Hepatic stellate cell (primary cell): ENCODE measurements around the gene TBC1D13.
"Not testable (repeated sequence)": the region's sequence is repeated elsewhere in the genome, so short reads cannot be mapped to it uniquely, and the experiment has no call there.

Experiments used
- DNase-seq: peaks from one replicate; pipeline ENCODE4 v3.0.0; 2011; ENCODE audit warnings: low spot score

Gene TBC1D13

DNA sequence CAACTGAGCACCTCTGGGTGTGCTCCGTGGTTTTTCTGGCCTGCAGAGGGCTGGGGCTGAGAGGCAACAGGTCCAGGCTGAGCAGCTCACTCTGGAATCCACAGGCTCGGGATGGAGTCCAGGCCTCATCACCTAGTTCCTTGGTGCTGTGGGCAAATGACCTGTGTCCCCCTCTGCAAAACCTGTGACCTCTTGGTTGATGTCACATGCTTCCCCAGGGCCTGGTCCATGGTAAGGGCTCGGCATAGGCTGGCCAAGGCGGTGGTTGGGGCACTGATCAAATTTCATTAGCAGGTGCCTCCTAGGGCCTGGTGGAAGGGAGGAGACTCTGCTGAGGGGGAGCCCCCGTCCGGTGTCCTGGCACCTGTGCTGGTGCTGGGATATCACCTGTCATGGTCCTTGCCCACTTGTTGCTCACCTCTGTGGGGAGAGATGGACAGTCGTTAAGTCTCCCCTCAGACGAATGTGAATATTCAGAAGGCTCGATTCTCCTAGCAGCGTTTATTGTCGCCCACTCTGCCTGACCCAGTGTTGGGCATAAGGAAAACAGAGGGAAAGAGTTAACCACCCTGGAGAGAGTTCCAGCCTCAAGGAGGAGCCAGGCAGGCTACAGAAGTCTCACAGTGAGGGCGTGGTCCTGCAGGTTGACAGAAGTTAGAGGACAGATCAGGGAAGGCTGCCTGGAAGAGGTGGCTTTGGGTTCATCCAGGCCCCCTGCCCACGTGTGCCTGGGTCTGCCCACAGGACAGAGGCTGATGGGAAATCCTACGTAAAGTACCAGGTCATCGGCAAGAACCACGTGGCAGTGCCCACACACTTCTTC lies 34.7 kb downstream of the TBC1D13 start:
- no peak for DNase-seq

DNA sequence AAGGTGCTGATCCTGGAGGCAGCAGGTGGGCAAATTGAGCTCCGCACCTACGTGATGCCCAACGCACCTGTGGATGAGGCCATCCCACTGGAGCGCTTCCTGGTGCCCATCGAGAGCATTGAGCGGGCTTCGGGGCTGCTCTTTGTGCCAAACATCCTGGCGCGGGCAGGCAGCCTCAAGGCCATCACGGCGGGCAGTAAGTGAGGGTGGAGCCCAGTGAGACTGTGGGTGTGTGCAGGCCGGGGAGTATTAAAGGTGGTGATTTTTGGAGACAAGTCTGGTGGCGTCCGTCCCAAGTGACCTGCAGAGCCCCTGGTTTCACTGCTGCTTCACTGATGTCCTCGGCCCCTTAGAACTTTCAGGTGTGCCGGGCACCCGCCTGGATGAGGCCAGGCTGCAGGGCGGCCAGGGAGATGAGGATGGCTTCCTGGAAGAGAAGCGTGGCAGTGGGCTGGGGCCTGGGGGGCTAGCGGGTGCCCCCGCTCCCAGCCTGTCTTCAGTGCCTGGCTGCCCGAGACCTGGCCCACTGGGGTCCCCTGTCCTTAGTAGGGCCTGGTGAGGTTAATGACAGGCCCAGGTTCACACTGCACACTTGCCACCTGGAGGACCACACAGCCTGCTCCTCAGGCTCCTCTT lies 35.5 kb downstream of the TBC1D13 start:
- no peak for DNase-seq

DNA sequence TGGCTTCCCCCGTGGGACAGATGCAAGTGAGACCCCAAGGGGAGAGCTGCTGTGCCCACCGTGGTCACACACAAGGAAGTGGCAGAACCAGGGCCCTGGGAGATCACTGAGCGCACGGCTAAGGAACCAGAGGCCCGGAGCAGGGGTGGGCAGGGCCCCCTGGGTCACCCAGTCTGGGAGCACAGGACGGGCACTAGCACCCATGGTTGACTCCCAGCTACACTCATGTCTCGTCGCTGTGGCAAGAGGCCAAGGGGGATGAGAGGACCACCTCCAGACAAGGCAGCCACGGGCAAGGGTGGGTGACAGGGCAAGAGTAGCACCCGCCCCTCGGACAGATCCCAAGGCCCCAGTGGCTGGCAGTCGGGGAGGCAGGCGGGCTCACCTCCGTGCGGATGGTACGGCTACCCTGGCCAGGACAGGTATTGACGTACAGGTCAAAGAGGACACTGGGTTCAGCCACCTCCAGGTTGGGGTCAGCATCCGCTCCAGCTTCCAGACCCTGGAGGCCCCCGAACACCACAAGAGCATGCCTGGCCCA lies 36.4 kb downstream of the TBC1D13 start:
- DNase-seq: no peak

DNA sequence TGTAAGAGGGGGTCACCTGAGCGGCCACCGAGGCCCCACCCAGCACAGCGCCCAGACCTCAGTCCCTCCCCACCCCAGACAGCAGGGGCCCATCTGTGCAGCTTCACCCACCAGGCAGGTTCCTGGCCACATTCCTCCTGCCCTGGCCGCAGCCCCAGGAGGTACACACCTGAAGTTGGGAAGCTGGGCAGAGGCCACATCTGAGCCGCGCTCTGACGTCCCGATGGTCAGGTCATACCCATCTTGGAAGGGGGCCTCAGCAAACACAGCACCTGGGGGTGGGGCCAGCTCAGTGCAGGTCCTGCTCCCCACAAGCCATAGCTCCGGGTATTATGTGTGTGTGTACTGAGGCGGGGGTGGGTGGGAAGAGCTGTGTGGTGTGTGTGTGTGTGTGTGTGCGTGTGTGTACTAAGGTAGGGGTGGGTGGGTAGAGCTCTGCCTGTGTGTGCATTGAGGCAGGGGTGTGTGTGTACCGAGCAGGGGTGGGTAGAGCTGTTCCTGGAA lies 36.9 kb downstream of the TBC1D13 start:
- DNase-seq: no peak

DNA sequence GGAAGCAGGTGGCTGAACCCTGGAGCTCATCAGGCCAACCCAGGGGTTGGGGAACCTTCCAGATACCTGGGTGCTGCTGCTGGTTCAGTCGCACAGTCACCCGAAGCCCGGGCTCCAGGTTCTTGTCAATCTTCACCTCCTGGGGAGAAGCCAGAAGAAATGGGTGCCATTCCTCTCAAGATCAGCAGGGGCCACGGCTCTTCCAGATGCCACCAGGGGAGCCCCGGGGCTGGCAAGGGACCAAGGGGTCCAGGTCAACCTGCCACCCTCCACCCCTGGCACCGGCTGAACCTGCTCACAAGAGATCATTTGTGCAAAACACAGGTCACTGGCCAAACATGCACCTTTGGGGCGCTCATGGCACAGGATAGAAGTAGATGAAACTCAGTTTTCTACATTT lies 37.9 kb downstream of the TBC1D13 start:
- DNase-seq: no peak

DNA sequence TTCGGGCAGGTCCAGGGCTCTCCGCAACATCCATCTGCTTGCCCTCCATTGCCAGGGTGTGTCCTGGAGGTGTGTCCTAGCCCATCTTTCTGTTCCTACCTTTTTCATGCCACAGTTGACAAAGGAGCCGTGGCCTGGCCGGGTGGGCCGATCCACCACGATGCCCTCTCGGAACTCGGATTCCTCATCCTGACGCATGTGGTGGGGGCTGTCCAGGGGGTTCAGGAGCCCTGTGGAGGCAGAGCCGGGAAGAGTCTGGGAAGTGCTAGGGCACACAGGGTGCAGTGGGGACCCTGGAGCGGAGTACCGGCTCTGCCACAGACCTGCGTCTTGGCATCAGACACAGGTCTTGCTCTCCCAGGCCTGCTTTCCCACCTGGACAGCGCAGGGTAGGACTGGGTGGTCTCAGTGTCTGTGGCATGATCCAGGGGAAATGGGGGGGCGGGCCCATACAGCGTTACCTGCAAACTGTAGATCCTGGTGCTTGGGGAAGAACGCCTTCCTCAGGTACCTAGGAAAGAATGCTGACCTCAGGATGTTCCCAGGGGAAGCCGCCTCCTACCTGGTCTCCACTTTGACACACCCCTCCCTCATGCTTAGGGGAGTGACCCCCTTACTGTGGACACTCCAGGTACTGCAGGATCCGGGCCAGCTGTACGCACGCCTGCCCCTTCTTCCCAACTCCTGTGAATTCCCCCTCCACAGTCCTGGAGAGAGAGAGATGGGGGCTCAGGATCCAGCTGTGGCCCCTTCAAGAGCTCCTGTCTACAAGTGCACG lies 39.1 kb downstream of the TBC1D13 start:
- no peak for DNase-seq

DNA sequence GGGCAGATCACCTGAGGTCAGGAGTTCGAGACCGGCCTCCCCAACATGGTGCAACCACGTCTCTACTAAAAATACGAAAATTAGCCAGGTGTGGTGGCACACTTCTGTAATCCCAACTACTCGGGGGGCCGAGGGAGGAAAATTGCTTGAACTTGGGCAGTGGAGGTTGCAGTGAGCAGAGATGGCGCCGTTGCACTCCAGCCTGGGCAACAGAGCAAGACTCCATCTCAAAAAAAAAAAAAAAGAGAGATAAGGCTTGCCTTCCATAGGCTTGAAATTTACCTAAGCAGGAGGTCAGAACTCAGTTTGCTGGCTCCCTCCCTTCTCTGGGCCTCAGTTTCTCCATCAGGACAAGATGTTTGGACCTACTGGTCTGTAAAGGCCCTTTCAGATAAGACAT lies 41.2 kb downstream of the TBC1D13 start:
- no peak for DNase-seq

DNA sequence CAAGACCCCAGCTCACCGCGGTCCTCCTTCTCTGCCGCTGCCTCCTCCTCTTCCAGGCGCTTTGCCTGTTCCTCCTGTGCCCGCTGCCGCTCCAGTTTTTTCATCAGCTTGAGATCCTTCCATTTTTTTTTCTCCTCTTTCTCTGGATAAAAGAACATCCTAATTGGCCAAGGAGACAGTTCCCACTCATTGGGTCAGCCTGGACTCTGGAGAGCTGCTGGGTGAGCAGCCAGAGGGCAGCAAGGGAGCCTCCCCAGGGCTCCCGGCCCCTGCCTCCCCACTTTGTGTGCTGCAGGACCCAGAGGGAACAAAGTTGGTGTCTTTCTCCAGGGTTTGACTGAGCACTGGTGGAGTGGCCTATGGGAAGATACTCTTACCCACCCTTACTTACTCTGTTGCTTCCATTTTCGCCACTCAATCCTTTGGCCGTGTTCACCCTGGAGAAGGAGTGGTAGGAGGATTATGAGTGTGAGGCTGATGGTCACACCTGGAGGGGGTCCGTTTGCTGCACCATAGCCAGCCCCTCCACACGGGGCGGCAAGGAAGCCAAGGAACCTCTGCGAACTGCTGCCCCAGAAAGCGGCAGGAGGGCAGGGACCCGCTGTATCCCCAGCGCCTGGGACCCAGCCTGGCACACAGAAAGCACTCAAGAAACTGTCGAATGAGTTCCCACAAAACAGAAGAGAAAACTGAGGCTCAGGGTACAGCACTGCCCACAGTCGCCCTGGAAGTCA lies 41.8 kb downstream of the TBC1D13 start:
- DNase-seq: no peak

DNA sequence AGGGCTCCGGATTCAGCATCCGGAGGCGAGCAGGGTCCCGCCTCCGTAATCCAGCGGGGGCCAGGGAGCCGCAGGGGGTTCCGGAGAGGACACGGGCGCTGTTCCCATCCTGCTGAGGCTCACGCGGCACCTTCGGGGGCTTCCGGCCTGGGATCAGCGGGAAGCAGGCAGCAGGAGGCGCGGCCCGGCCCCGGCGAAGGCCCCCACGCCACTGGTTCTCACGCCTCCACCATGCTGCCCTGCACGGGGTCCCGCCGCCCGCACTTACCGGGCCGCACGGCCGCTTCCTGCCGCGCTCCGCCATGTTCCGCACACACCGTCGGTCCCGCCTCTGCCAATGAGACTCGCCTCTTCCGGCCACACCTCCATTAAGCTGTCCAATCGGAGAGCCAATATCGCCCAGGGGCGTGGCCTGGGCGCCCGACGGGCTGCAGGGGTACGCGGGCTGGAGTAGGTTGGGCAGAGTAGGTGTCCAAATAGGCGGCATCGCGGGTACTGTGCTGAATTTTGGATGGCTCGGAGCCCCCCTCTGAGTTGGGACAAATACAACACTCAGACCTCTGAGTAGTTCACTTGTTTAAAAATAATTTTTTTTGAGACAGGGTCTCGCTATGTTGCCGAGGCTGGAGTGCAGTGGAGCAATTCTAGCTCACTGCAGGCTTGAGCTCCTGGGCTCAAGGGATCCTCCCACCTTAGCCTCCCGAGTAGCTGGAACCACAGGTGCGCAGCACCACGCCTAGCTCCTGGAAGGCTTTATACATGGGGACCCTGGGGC lies 42.6 kb downstream of the TBC1D13 start, which contains the start of gene SPOUT1:
TSS of gene SPOUT1 (minus strand) at position 318 of the 775 bp plus-strand sequence. CDS start at position 304, 14 bp downstream.
- DNase-seq: peak; percentile 99

DNA sequence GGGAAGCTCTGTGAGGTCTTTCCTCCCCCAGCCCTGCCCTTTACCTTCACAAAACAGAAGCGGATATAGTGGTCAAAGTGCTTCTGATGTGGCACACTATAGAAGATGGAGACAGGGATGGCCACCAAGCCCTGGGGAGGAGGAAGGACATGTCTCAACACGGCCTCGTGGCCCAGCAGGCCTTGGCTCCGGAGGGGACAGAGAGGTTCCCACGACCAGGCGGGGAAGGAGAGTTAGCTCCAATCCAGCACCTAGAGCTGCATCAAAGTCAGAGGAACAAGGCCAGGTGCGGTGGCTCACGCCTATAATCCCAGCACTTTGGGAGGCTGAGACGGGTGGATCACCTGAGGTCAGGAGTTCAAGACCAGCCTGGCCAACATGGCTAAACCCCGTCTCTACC lies 46.6 kb downstream of the TBC1D13 start:
- DNase-seq: no peak

DNA sequence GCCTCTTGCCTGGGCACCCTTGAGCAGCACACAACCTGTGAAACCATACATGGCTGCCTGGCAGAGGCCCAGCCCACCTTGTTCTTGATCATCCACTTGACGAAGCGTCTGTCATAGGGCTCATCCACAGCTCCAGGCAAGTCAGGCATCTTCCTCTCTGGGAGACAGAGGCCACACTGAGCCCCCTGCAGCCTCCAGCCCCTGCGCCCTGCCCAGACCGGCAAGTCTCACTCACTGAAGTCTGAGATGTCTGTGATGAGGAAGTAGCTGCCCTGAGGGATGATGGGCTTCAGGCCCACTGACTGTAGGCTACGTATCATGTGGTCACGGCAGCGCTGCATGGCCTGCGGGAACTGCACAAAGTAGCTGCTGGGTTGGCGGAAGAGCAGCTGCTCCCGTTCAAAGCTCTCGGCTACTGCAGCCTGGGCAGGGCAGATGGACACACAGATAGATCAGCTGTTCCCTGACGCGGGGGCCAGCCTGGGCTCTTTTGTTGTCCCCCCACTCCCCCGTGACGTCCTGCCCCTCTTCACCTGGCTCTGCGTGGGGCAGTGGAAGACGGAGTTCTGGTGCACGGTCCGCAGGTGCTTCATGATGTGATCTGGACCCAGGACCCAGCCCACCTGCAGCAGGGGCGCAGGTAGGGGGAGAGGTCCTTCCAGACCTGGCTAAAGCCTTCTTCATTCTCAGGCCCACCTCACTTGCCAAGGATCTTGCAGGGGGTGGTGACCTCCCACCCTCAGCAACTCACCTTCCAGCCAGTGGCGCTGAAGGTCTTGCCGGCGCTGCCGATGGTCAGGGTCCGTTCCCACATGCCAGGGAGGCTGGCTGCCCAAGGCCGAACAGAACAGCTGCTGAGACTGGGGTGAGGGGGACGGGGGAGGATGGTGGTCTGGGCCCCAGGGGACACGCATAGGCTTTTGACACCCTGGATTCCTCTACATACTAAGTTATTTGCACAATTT lies 48.5 kb downstream of the TBC1D13 start:
- DNase-seq: no peak

DNA sequence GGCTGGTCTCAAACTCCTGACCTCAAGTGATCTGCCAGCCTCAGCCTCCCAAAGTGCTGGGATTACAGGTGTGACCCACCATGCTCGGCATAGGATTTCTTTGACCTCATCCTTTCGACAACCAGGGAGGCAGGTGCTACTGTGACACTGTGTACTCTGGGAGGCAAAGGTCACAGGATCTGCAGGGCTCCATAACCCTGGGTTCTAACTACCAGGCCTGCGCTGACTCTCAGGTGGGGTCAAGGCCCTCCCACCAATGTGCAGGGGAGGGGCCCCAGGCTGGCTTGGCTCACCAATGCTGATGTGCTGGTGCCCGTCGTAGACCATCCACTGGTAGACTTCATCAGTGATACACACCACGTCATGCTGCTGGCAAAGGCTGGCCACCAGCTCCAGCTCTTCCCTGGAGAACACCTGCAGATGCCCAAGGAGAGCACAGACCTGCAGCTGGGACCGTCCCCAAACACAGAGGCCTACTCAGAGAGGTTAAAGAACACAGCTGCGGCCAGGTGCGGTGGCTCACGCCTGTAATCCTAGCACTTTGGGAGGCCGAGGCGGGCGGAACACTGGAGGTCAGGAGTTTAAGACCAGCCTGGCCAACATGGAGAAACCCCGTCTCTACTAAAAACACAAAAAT lies 49.6 kb downstream of the TBC1D13 start:
- DNase-seq: no peak

DNA sequence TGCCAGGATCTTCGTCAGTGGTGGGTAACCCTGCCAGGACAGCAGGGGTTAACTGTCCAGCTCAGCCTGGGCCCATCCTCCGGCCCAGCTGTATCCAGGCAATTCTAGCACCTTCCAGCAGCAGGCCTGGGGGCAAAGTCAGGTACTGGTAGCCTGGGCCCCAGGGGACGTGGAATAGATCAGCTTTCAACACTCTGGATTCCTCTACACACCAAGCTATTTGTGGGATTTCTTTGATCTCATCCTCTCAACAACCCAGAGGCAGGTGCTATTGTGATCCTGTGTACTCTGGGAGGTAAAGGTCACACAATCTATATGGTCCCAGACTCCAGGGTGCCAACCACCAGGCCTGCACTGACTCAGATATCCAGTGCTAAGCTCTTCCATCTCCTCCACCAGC lies 51.3 kb downstream of the TBC1D13 start:
- no peak for DNase-seq

DNA sequence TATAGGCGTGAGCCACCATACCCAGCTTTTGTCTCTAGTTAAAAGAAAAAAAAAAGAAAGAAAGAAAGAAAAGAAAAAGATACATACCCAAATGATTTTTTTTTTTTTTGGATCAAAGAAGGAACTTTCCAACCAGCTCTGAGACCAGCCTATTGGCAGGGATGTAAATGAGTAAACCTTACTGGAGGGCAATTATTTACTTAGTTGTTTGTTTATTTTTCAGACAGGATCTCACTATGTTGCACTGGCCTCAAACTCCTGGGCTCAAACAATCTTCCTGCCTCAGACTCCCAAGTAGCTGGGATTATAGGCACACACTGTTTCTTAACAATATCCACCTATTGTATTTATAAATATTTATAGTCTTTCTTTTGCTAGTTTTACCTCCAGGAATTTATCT lies 53.5 kb downstream of the TBC1D13 start:
- DNase-seq: no peak

DNA sequence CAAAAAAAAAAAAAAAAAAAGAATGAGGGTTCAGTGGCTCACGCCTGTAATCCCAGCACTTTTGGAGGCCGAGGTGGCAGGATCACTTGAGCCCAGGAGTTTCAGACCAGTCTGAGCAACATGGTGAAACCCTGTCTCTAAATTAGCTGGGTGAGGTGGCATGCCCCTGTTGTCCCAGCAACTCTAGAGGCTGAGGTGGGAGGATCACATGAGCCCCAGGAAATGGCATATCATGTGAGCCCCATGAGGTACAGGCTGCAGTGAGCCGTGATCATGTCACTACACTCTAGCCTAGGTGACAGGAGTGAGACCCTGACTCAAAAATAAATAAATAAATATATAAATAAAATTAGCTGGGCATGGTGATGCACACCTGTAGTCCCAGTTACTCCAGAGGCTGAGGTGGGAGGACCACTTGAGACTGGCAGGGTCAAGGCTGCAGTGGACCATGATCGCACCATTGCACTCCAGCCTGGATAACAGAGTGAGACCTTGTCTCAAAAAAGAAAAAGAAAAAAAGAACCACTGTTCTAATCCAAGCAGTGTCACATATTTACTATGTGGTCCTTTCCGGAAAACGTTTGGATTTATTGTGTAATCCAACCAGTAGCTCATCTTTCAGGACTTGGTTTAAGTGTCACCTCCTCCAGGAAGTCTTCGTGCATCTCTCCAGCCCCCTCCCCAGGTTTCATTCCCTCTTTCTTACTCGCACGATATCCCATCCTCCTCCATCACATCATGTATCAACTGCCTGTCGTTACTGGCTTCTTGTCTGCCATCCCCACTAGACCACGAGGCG lies 54.8 kb downstream of the TBC1D13 start:
- no peak for DNase-seq

DNA sequence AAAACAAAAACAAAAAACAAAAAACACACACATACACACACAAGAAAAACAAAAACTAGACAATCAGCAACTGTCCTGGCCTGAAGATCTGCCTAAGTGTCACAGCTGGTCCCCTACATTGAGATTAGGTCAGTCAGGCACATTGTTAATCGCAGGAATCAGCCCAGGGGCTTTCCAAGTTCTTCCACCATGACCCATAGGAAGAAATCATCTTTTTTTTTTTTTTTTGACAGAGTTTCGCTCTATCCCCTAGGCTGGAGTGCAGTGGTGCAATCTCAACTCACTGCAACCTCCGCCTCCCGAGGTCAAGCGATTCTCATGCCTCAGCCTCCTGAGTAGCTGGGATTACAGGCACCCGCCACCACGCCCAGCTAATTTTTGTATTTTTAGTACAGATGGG lies 56.1 kb downstream of the TBC1D13 start:
- DNase-seq: not testable (repeated sequence)

DNA sequence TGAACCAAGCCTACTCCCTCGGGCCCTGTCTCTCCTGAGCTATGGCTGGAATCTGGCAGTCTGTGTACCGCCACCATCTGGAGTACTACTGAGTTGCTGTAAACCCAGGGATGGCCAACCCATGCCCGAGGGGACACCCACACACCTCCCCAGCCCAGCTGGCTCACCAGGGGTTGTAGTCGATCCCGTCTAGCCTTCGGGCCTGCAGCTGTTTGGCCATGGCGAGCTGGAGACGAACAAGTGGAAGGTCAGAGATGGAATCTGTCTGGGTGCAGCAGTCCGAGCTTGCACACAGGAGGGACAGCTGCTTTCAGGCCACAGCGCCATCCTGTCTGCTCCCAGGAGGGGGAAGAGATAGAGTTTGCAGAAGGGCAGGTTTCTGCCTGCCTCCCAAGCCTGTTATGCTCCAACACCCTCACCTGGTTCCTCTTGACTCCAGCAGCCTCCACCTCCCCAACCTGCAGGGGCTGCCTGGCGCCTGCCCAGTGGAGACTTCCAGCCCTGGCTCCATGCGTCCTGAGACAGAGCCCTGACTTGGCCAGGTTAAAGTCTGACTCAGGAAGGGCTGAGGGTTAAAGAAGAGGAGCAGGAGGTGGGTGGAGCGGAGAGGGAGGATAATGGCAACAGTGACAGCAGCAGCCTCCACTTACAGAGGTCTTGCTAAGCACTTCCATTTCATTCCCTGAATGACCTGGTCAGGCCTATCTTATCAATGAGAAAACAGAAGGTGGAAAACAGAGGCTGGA lies 58.3 kb downstream of the TBC1D13 start:
- DNase-seq: peak; percentile 58

DNA sequence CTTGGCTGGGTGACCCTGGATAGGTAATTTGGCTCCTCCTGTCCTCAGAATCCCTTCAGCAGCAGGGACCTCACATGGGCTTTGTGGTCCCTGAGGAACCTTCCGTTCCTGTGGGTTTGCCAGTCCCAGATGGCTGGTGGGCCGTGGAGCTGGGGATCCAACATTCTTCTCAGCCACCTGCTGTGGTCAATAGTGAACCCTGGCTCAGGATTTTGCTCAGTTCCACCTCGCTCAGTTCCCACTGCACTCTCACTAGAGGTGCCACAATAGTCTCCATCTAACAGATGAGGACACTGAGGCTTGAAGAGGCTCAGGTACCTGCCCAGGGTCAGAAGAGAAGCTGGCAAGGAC lies 59.6 kb downstream of the TBC1D13 start:
- DNase-seq: no peak
